Activated CD8-positive, alpha-beta memory T cell treated with anti-CD3 and anti-CD28 coated beads, Interleukin-2, amount 50 U/mL, for 1 hour (primary cell): Measurements from ENCODE around the gene SH3TC1.

Experiments
- DNase-seq: peaks from one replicate; pipeline ENCODE4 v3.0.0-alpha.2; 2020; ENCODE audit errors: extremely low read depth

The SH3TC1 gene

DNA sequence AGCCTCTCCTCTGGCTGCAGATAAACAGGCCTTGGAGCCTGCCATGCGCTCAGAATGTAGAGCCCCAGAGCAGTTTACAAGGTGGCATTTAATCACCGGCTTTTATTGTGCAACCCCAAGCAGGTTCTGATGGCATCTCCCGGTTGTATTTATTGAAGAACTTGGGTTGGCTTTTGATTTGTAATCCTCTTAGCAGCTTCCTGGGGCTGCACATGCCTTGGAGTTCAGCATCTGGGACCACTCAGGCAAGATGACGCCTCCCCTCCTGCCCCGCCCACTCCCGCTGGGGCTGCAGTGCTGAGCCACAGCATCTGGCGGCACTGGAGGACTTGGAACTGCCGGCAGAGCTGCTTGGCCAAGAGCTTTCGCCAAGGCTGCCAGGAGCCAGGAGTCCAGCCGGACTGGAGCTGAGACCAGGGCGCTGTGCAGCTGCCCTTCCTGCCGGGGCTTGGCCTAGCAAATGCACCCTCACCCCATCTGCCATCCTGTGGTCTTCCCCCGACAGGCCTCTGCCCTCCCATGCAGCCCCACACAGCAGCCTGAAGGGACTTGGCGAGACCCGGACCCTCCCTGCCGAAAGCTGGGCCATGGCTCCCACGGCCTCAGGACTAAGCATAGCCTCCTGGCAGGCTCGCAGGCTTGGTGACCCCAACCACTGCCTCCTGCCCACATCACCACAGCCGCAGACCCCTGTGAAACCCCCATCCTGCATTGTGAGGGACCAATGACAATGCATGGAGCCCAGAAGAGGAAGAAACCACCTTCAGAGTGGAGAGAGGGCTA lies 75.9 kb downstream of the SH3TC1 start:
- DNase-seq, result no peak

DNA sequence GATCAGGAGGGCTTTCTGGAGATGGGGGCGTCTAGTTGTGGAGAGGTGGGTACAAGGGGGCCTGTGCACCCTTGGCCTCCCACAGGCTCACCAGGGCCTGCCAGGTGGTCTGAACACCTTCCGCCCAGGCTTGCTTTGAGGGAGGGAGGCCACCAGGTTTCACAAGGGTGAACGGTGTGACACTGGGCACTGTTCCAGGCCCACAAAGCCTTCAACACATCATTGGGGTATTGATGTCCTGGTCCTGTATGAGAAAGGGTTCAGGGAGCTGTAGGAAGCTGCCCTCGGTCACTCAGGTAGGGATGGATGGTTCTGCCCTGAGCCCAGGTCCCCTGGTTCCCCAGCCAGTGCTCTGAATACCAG lies 76.4 kb downstream of the SH3TC1 start:
- no peak for DNase-seq

- no peak for DNase-seq
Measured at GRCh38 chr4:8276358-8277240, 77.5 kb downstream of the SH3TC1 start.

DNA sequence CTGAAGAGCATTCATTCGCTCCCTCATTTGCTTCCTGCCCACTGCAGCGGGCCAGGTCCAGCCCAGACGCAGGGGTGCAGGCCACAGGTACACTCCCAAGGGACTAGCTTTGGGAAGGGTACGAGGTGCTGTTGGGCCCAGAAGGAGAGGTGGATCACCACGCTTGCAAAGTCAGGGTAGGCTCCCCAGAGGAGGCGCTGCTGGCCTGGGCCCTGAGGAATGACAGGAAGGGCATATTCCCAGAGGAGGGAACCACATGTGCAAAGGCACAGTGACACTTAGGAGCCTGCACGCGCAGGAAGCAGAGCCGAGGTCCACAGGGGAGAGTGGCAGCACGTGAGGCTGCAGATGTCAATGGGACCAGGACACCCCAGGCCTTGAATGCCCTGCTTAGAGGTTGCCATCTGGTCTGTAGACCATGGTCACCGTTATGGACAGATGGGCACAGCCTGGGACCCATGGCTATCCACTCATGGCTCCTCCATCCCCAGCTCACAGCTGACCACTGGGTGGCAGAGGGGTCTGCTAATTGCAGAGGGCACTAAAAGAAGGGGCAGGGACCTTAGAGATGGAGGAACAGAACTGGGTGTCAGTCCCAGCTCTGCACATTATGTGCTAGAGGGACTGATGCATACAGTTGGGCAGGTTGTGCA lies 78.4 kb downstream of the SH3TC1 start:
- DNase-seq, result no peak

DNA sequence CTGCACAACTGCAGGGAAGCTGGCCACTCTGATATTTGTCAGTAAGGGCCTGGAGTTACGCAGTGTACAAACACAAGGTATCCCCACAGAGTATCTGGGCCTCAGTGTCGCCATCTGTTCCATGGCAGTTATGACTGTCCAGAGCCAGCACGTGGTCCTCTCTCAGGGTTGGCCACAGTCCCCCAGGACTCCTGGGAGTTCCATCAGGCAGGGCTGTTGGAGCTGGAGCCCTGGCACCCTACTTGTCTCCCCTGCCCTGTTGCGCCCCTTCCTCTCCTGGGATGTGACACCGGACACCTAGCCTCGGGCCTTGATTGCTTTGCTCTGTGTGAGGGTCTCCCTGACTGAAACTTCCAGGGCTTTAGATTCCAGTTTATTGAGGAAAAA lies 78.9 kb downstream of the SH3TC1 start:
- no peak for DNase-seq

DNA sequence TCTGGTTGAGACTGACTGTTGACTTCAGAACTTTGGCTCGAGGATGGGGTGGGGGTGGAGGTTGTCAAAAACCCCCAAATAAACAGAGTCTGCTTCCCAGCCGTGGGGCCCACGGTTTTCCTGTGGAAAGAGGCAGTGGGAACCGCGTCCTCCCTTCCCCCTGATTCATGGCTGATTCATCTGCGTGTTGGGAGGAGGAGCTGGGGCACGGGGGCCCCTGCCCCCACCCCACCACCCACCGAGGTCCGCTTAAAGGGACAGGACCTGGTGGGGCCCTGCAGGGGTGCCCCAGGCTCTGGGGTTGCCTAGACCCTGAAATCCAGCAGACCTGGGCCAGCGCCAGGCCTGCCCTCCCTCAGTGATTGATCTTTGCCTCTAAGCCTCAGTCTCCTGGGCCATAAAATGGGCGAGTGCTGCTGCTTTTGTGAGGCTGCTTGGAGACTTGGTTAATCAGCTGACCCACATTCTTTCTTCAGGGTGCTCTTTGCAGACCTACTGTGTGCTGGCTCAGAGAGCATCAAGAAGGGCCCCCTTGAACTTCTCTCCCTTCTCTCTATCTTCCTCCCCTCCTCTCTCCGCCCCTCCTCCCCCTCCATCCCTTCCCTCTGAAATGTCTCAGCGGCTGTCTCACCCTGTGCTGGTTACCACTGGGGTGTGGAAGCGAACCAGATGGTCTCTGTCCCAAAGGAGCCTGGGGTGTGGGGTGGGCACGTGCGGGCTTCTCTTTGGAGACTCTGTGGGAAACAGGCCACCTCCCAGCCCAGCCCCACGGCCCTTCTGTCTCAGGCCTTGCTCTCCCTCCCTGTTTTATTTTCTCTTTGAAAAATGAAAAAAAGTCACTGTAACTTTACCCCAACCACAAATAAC lies 79.6 kb downstream of the SH3TC1 start:
- DNase-seq, result no peak

DNA sequence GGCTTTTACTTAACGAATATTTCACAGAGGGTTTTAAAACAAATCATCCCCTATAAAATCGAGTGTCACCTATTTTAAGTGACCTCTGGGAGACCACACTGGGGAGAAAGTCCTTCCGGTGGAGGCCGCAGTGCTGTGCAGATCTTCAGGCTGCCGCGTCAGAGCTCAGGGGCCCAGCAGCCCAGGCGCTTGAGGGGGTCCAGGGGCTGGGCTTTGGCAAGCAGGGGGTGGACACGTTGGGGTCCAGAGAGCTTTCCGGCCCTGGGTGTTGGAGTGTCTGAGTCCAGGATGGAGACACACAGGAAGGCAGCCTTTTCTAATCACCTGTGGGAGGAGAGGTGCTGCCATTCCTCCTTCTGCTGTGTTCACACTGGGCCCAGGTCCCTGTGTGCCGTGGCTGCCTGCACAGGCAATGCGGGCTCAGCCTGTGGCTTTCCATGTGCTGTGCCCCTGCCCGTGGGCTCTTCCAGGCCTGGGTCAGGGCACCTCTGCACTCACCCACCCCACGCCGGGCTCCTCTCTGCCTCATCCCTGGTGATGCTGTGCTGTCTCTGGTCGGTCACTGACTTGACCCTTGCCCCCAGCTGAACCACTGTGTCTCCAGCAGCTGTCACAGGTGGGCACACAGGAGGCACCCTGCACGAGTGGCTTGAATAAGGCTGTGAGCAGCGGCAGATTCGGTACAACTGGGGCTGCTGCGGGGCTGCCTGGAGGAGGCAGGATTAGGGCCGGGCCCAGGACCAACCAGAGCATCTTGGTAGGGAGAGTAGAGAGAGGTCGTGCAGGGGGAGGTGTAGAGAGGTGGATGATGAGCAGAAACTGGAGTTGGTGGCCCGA lies 80.4 kb downstream of the SH3TC1 start:
- no peak for DNase-seq

- no peak for DNase-seq
Measured at GRCh38 chr4:8280158-8280875, 81.2 kb downstream of the SH3TC1 start.

GRCh38 chr4:8280876-8281440 lies 81.9 kb downstream of the SH3TC1 start:
- no peak for DNase-seq

GRCh38 chr4:8281519-8282133 lies 82.5 kb downstream of the SH3TC1 start:
- no peak for DNase-seq

DNA sequence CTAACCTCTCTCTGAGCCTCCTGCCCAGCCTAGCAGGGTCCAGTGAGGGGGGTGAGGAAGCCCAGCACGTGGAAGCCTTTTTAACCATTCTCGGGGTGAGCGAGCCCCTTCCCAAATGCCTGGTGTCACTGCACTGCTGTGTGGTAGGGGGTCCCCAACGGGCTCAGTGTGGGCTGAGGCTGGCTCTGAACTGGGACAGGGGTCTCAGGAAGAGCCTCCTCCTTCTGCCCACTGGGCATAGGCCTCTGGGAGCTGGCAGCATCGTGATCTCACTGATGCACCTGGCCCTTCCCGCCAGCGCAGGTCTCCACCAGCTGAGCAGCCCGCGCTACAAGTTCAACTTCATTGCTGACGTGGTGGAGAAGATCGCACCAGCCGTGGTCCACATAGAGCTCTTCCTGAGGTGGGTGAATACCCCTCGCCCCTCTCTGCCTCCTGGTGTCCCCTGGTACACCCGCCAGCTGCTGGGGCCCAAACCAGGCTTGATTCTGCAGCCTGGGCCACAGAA lies 83.1 kb downstream of the SH3TC1 start:
- DNase-seq, result no peak

- no peak for DNase-seq
Measured at GRCh38 chr4:8282742-8283141, 83.7 kb downstream of the SH3TC1 start.

- DNase-seq, result no peak
Measured at GRCh38 chr4:8283161-8283560, 84.1 kb downstream of the SH3TC1 start.

DNA sequence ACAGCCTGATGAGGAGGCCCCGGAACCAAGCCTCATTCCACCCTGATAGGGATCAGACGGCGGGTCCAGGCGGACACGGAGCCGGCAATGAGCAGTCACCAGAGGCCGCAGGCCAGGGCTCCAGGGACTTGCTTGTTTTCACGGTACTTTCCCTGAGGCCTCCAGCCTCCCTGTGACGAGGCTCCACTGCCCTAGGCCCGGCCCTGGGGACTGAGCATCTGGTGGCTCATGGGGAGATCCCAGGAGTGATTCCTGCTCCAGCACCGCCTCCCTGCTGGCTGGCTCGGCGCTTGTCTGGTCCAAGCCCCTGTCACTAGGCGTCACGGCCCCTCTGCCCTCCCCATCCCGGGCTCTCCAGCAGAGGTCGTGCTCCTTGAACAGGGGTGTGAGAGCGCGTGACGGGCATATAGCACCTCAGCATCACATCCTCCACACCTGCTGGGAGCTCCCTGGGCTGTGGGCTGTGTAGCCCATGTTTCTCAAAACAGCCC lies 84.6 kb downstream of the SH3TC1 start:
- DNase-seq, result no peak

GRCh38 chr4:8284391-8284790 lies 85.3 kb downstream of the SH3TC1 start:
- no peak for DNase-seq

DNA sequence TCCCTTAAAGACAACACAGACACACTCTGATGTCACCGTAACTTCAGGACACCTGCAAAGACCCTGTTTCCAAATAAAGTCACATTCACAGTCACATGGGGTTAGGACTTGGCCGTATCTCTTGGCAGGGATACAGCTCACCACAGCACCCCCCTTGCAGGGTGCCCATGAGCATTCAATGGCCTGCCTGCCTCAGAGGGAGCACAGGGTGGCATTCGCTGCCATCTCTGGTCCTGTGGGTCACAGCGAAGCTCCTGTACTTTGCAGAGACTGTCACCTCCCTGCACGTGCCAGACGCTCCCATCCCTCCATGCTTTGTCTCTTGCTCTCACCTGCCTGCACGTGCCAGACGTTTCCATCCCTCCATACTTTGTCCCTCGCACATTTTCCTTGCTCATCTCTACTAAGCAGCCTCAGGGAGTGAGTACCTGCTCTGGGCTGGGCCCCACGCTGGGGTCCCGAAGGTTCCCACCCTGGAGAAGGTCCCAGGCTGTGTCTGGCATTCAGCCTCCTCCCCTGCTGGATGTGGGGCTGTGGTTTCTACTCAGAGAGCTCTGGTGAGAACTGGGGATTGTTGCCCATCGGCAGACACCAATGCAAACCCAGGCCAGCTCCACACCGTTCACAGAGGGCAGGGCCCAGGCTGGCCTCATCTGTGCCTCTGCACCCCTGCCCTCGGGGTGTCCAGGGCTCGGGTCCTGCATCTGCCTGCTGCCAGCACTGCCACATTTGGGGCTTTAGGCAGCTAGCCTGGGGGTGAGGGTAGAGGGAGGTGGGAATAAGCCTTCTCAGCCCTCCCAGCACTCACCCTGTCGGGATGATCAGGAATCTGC lies 86.3 kb downstream of the SH3TC1 start:
- DNase-seq, result no peak

DNA sequence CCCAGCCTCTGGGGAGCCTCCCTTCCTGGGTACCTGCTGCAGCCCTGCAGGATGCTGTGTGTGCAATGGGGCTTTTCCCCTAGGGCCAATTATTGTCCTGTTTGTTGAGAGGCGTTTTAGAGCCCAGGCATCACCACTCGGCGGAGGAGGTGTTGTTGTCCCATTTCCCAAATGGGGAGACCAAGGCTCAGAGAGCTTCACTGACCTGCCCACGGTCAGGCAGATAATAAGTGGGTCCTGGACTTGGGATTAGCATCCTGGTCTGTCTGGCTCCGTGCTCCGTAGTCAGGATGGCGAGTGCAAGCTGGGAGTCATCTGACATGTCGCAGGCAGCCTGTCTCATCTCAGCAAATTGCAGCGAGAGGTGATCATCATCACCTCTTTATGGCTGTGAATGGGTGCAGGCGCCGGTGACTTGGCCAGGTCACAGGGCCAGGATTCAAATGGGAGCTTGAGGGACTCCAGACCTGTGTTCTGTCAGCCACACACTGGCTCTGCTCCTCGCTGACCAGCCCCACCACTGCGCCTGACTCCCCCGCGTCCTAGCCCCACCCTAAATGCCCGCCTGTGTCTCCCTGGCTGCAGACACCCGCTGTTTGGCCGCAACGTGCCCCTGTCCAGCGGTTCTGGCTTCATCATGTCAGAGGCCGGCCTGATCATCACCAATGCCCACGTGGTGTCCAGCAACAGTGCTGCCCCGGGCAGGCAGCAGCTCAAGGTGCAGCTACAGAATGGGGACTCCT lies 87.1 kb downstream of the SH3TC1 start:
- DNase-seq, result no peak
